IMR-90 (cell line): ENCODE results near the gene PIEZO1.

Experiments
- CEBPB ChIP-seq: IDR thresholded peaks from 2 replicates; pipeline ENCODE4 v1.6.1; 2012; ENCODE audit warnings: low read depth, low read length, improper control_type of control experiment
- CTCF ChIP-seq: conservative IDR thresholded peaks from 2 replicates; pipeline ENCODE4 v1.5.1; 2012; ENCODE audit warnings: mild to moderate bottlenecking, low read depth, low read length, improper control_type of control experiment
- ELK1 ChIP-seq: fragments of 150-350 bp; IDR thresholded peaks from 2 replicates; pipeline ENCODE4 v1.6.1; 2016; ENCODE audit warnings: low read depth, mild to moderate bottlenecking, low read length, moderate library complexity, borderline replicate concordance
- MXI1 ChIP-seq: IDR thresholded peaks from 2 replicates; pipeline ENCODE4 v1.6.1; 2012; ENCODE audit warnings: low read depth, mild to moderate bottlenecking, low read length, moderate library complexity, borderline replicate concordance
- NFE2L2 ChIP-seq: fragments of 150-350 bp; IDR thresholded peaks from 2 replicates; pipeline ENCODE4 v1.6.1; 2016; ENCODE audit warnings: low read depth, mild to moderate bottlenecking, low read length
- POLR2A ChIP-seq: IDR thresholded peaks from 2 replicates; pipeline ENCODE4 v1.6.1; 2012; ENCODE audit warnings: mild to moderate bottlenecking, low read depth, low read length
- RAD21 ChIP-seq: IDR thresholded peaks from 2 replicates; pipeline ENCODE4 v1.6.1; 2012; ENCODE audit warnings: low read length, improper control_type of control experiment
- RCOR1 ChIP-seq: IDR thresholded peaks from 2 replicates; pipeline ENCODE4 v1.6.1; 2012; ENCODE audit warnings: mild to moderate bottlenecking, low read length, improper control_type of control experiment; ENCODE audit not compliant: insufficient replicate concordance
- RFX5 ChIP-seq: IDR thresholded peaks from 2 replicates; pipeline ENCODE4 v1.8.0; 2012; ENCODE audit warnings: low read depth, mild to moderate bottlenecking, low read length, moderate library complexity

GRCh38 chr16:88740727-88741055 is 44.3 kb downstream of the PIEZO1 start:
- TF ChIP-seq CTCF (no peak), POLR2A (no peak), RFX5 (no peak), NFE2L2 (no peak), MXI1 (no peak), CEBPB (no peak), RAD21 (no peak), ELK1 (no peak), RCOR1 (no peak)
